PC-3 (cell line): ENCODE measurements around the gene EWSR1.

Experiments
- EZH2 ChIP-seq: fragments of 300-600 bp; sonication (generic); IDR thresholded peaks from one replicate; pipeline ENCODE4 v1.6.1; 2017; ENCODE audit warnings: antibody characterized with exemption, mild to moderate bottlenecking, low read length; ENCODE audit not compliant: unreplicated experiment
- EZH2phosphoT487 ChIP-seq: fragments of 300-600 bp; sonication (generic); IDR thresholded peaks from 2 replicates; pipeline ENCODE4 v1.6.1; 2018; ENCODE audit warnings: mild to moderate bottlenecking, antibody characterized with exemption, low read length, borderline replicate concordance
- TF ChIP-seq, protein P1 (sequence below): fragments of 300-600 bp; sonication (generic); conservative IDR thresholded peaks from 2 replicates; pipeline ENCODE4 v1.5.1; 2017; ENCODE audit warnings: antibody characterized with exemption, low read depth, mild to moderate bottlenecking, low read length

DNA sequence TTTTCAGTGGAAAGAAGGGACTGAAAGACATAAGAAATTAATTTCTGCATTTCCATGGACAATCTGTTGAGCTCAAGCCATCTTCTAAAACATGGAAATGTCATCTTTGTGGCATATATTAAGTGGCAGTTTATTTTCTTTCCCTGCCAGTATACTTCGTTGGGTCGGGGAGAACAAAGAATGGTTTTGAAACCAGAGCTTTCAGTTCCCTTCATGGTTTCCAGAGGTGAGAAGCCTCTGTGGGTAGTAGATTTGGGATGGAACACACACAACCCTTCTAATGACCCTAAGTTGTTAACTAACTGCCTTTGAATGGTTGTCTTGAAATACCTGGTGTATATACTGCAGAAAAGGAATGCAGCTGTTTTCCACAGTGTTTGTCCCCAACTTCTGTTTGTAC lies 20.8 kb downstream of the EWSR1 start:
- TF ChIP-seq, protein P1, sequence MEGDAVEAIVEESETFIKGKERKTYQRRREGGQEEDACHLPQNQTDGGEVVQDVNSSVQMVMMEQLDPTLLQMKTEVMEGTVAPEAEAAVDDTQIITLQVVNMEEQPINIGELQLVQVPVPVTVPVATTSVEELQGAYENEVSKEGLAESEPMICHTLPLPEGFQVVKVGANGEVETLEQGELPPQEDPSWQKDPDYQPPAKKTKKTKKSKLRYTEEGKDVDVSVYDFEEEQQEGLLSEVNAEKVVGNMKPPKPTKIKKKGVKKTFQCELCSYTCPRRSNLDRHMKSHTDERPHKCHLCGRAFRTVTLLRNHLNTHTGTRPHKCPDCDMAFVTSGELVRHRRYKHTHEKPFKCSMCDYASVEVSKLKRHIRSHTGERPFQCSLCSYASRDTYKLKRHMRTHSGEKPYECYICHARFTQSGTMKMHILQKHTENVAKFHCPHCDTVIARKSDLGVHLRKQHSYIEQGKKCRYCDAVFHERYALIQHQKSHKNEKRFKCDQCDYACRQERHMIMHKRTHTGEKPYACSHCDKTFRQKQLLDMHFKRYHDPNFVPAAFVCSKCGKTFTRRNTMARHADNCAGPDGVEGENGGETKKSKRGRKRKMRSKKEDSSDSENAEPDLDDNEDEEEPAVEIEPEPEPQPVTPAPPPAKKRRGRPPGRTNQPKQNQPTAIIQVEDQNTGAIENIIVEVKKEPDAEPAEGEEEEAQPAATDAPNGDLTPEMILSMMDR, result no peak
- TF ChIP-seq EZH2phosphoT487 (no peak), EZH2 (no peak)
